OCI-LY3 (cell line): ENCODE measurements around the gene TMEM72.

Experiments
- EZH2phosphoT487 ChIP-seq: fragments of 200-600 bp; shearing (Covaris generic); IDR thresholded peaks from 2 replicates; pipeline ENCODE4 v1.6.1; 2018; ENCODE audit warnings: antibody characterized with exemption, mixed run types, low read depth
- TF ChIP-seq, protein P1 (sequence below): fragments of 200-600, 300-600 bp; sonication (generic); IDR thresholded peaks from 2 replicates; pipeline ENCODE4 v1.5.1; 2014; ENCODE audit warnings: antibody characterized with exemption, low read length, low read depth

- TF ChIP-seq, protein P1, sequence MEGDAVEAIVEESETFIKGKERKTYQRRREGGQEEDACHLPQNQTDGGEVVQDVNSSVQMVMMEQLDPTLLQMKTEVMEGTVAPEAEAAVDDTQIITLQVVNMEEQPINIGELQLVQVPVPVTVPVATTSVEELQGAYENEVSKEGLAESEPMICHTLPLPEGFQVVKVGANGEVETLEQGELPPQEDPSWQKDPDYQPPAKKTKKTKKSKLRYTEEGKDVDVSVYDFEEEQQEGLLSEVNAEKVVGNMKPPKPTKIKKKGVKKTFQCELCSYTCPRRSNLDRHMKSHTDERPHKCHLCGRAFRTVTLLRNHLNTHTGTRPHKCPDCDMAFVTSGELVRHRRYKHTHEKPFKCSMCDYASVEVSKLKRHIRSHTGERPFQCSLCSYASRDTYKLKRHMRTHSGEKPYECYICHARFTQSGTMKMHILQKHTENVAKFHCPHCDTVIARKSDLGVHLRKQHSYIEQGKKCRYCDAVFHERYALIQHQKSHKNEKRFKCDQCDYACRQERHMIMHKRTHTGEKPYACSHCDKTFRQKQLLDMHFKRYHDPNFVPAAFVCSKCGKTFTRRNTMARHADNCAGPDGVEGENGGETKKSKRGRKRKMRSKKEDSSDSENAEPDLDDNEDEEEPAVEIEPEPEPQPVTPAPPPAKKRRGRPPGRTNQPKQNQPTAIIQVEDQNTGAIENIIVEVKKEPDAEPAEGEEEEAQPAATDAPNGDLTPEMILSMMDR: no peak
- TF ChIP-seq EZH2phosphoT487: no peak
Observed at GRCh38 chr10:44981172-44982113, 70.3 kb downstream of the TMEM72 start.
